Measurements from ENCODE around the gene RAD23A.

DNA sequence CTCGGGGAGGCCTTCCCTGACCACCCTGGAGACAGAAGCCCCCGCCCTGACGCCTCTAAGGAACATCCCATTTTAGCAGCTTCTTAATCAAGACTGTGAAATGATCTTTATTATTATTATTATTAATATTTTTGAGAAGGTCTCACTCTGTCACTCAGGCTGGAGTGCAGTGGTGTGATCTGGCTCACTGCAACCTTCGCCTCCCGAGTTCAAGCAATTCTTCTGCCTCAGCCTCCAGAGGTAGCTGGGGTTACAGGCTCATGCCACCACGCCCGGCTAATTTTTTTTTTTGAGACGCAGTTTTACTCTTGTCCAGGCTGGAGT, 20.1 kb downstream of the RAD23A start:
- TF ChIP-seq RAD21 (IDR thresholded peaks at IDR 0.05; ENCODE audit: low read depth) = no peak
- TF ChIP-seq NFIC (IDR thresholded peaks at IDR 0.05) = no peak
- no peak for TF ChIP-seq TCF12 (IDR thresholded peaks at IDR 0.05; ENCODE audit: low read depth)
- TF ChIP-seq TEAD4 (IDR thresholded peaks at IDR 0.05) = no peak
- TF ChIP-seq, protein P1, sequence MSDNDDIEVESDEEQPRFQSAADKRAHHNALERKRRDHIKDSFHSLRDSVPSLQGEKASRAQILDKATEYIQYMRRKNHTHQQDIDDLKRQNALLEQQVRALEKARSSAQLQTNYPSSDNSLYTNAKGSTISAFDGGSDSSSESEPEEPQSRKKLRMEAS (IDR thresholded peaks at IDR 0.05) = no peak
- TF ChIP-seq, protein P2, sequence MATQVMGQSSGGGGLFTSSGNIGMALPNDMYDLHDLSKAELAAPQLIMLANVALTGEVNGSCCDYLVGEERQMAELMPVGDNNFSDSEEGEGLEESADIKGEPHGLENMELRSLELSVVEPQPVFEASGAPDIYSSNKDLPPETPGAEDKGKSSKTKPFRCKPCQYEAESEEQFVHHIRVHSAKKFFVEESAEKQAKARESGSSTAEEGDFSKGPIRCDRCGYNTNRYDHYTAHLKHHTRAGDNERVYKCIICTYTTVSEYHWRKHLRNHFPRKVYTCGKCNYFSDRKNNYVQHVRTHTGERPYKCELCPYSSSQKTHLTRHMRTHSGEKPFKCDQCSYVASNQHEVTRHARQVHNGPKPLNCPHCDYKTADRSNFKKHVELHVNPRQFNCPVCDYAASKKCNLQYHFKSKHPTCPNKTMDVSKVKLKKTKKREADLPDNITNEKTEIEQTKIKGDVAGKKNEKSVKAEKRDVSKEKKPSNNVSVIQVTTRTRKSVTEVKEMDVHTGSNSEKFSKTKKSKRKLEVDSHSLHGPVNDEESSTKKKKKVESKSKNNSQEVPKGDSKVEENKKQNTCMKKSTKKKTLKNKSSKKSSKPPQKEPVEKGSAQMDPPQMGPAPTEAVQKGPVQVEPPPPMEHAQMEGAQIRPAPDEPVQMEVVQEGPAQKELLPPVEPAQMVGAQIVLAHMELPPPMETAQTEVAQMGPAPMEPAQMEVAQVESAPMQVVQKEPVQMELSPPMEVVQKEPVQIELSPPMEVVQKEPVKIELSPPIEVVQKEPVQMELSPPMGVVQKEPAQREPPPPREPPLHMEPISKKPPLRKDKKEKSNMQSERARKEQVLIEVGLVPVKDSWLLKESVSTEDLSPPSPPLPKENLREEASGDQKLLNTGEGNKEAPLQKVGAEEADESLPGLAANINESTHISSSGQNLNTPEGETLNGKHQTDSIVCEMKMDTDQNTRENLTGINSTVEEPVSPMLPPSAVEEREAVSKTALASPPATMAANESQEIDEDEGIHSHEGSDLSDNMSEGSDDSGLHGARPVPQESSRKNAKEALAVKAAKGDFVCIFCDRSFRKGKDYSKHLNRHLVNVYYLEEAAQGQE (IDR thresholded peaks at IDR 0.05; ENCODE audit: low read depth) = no peak
- no peak for TF ChIP-seq FOXM1 (IDR thresholded peaks at IDR 0.05; ENCODE audit: borderline replicate concordance, low read depth)
- TF ChIP-seq YY1 (IDR thresholded peaks at IDR 0.05; ENCODE audit: low read depth) = no peak
- TF ChIP-seq TAF1 (IDR thresholded peaks at IDR 0.05; ENCODE audit: low read depth) = no peak
- TF ChIP-seq EP300 (IDR thresholded peaks at IDR 0.05; ENCODE audit: borderline replicate concordance) = no peak
